Measurements from ENCODE around the gene OR52N5. TPM values are rescaled to one million over a fixed set of nuclear protein-coding genes. Genes with fewer than 3 reads are reported as not detected.

The OR52N5 gene
- polyA plus RNA-seq, 1 of the 3 experiments (the other 2 are of a cell fraction), result not detected

GRCh38 chr11:5809122-5809519 is 26.0 kb upstream of the OR52N5 start:
- Histone ChIP-seq H4K20me1 (ENCODE audit: insufficient read depth) (no peaks in the 10 kb centered on the region), H3K4me2 (peak overlapping the region; percentile 84), H2AFZ (ENCODE audit: low read depth) (peak overlapping the region; percentile 31; the same call in 1 of the 2 replicates), H3K9me3 (no peaks in the 10 kb centered on the region), H3K79me2 (ENCODE audit: insufficient read depth) (no peaks in the 10 kb centered on the region), H3K27me3 (ENCODE audit: insufficient read depth) (peaks cover 41% of the 10 kb centered on the region; the same call in 1 of the 2 replicates), H3K4me1 (ENCODE audit: control insufficient read depth in 1 of 2, insufficient read depth in 2 of 2, low read depth in 1 of 2, low read length in 1 of 2) (peaks cover 0 to 4% of the 10 kb centered on the region in 2 experiments; a peak in 1 of 4 replicates), H3K27ac (ENCODE audit: low read depth in 2 of 2, low read length in 1 of 2) (no peak overlapping the region), H3K36me3 (replicated peaks in 1 of 2; ENCODE audit: control insufficient read depth in 1 of 2, insufficient read depth in 2 of 2, low read length in 1 of 2) (no peaks in the 10 kb centered on the region), H3F3A (replicated peaks; ENCODE audit: insufficient read depth) (no peaks in the 10 kb centered on the region), H3K9ac (no peak overlapping the region), H3K9me2 (no peaks in the 10 kb centered on the region), H3K4me3 (ENCODE audit: low read depth in 2 of 2, low read length in 1 of 2) (peak overlapping the region; percentile 39 to 68)
- no peak for TF ChIP-seq USF2 (IDR thresholded peaks at IDR 0.05; ENCODE audit: borderline replicate concordance, low read depth, low read length)
- TF ChIP-seq ZBTB33 (IDR thresholded peaks at IDR 0.05; ENCODE audit: borderline replicate concordance, low read depth), result no peak
- TF ChIP-seq POLR2AphosphoS5 (IDR thresholded peaks at IDR 0.05; ENCODE audit: low read depth, low read length), result no peak
- no peak for TF ChIP-seq FOSL2 (IDR thresholded peaks at IDR 0.05; ENCODE audit: borderline replicate concordance, low read depth)
- TF ChIP-seq FOXJ3 (CRISPR knock-in tag; IDR thresholded peaks at IDR 0.05), result no peak
- TF ChIP-seq TAF1 (IDR thresholded peaks at IDR 0.05; ENCODE audit: borderline replicate concordance, low read depth, low read length), result no peak
- no peak for TF ChIP-seq SMC3 (IDR thresholded peaks at IDR 0.05; ENCODE audit: low read depth, low read length)
- no peak for TF ChIP-seq FOXM1 (IDR thresholded peaks at IDR 0.05; ENCODE audit: low read depth)
- no peak for TF ChIP-seq EP300 (IDR thresholded peaks at IDR 0.05; ENCODE audit: borderline replicate concordance in 1 of 2, low read depth in 1 of 2, low read length in 1 of 2)
- TF ChIP-seq ELF1 (IDR thresholded peaks at IDR 0.05), result no peak
- WGBS (ENCODE audit: low lambda C conversion rate), result under 1% methylated on average over 5 of the region's 5 CpGs
- ChIA-PET POLR2A (no interaction called here), CTCF (interaction anchor here (0.9 to 1.0 kb wide), 3 partner anchors 8 to 332 kb away, joined by 3 to 4 read pairs (median 3); no protein-coding TSS in a partner anchor)
- DNase-seq, result no peak

- DNase-seq, result peak; percentile 29
- peak within 1 kb of the TSS; percentile 31 for H2AFZ ChIP-seq (ENCODE audit: low read depth)
- H3K36me3 ChIP-seq (replicated peaks in 1 of 2; ENCODE audit: control insufficient read depth in 1 of 2, insufficient read depth in 2 of 2, low read length in 1 of 2), result no peaks in the 10 kb centered on the region
- no peak within 1 kb of the TSS for H3K27ac ChIP-seq (ENCODE audit: low read depth in 2 of 2, low read length in 1 of 2)
- H3K4me1 ChIP-seq (ENCODE audit: control insufficient read depth in 1 of 2, insufficient read depth in 2 of 2, low read depth in 1 of 2, low read length in 1 of 2), result peaks cover 0 to 4% of the 10 kb centered on the region in 2 experiments; a peak in 1 of 4 replicates
- H3K79me2 ChIP-seq (ENCODE audit: insufficient read depth), result no peaks in the 10 kb centered on the region
- ChIA-PET CTCF (interaction anchor here (1.0 kb wide), 1 partner anchor 208 kb away, joined by 3 read pairs; no protein-coding TSS in a partner anchor), POLR2A (no interaction called here)
- H4K20me1 ChIP-seq (ENCODE audit: insufficient read depth), result no peaks in the 10 kb centered on the region
- H3F3A ChIP-seq (replicated peaks; ENCODE audit: insufficient read depth), result no peaks in the 10 kb centered on the region
- H3K9me2 ChIP-seq, result no peaks in the 10 kb centered on the region
- peak within 1 kb of the TSS; percentile 84 for H3K4me2 ChIP-seq
- TF ChIP-seq IRF3 (IDR thresholded peaks at IDR 0.05; ENCODE audit: low read depth, low read length) (no peak), GATA2 (CRISPR knock-in tag; IDR thresholded peaks at IDR 0.05) (no peak), ZBTB33 (IDR thresholded peaks at IDR 0.05; ENCODE audit: borderline replicate concordance, low read depth) (no peak), SMC3 (IDR thresholded peaks at IDR 0.05; ENCODE audit: low read depth, low read length) (peak; percentile 69), USF1 (IDR thresholded peaks at IDR 0.05; ENCODE audit: borderline replicate concordance, low read depth) (no peak), RAD21 (IDR thresholded peaks at IDR 0.05; ENCODE audit: low read length) (peak; percentile 85), CTCF (IDR thresholded peaks at IDR 0.05) (peak; percentile 84)
- H3K4me3 ChIP-seq (ENCODE audit: low read depth in 2 of 2, low read length in 1 of 2), result peak within 1 kb of the TSS; percentile 39 to 68
- under 1% methylated on average over 21 of the region's 24 CpGs for WGBS (ENCODE audit: low lambda C conversion rate)
- H3K9ac ChIP-seq, result no peak within 1 kb of the TSS
- H3K27me3 ChIP-seq (ENCODE audit: insufficient read depth), result peaks cover 43% of the 10 kb centered on the region; the same call in 1 of the 2 replicates
- H3K9me3 ChIP-seq, result no peaks in the 10 kb centered on the region
Observed at GRCh38 chr11:5808500-5809121, 25.5 kb upstream of the OR52N5 start, which contains the start of gene OR52N2. Gene OR52N2 (plus strand): TSS chr11:5808924. CDS start chr11:5820336, 11,412 bp downstream.
